K562 (cell line): ENCODE measurements around the gene CTPS1. TPM values are rescaled to one million over a fixed set of nuclear protein-coding genes. Genes with fewer than 3 reads are reported as not detected.

ENCODE experiments used
- BACH1 ChIP-seq: fragments of 200-800 bp; sonication (Bioruptor generic); IDR thresholded peaks from 2 replicates; pipeline ENCODE4 v1.6.1; 2016; ENCODE audit warnings: missing genetic modification characterization, missing compliant biosample characterization
- POLR2G ChIP-seq: fragments of 200-400 bp; formaldehyde crosslinking; IDR thresholded peaks from 2 replicates; pipeline ENCODE4 v1.6.1; 2017; ENCODE audit warnings: low read depth, mild to moderate bottlenecking, antibody characterized with exemption, low read length, moderate library complexity
- polyA plus RNA-seq, 8 experiments: library from polyadenylated mRNA; depleted of rRNA in 4 of 8; stranded (reverse) in 5 of 8; unstranded in 3 of 8; fragments of >200 nt; fragmentation: Nextera tagmentation in 2 of 8; fragmentation: Illumina TruSeq in 1 of 8; extraction: Ambion mirVana in 2 of 8; extraction: Trizol in 1 of 8; gene quantifications; 2 replicates each; pipeline versions ENCODE4 v1.2.1 to v1.2.3, GENCODE V29; 2011 to 2014; ENCODE audit warnings: inconsistent platforms in 1 of 8, missing spikeins in 1 of 8
- total RNA-seq, 7 experiments: library from RNA; depleted of rRNA in 6 of 7; stranded (reverse); fragments of >200 nt in 6 of 7; fragmentation: Illumina TruSeq in 2 of 7; extraction: Trizol in 2 of 7; gene quantifications; 2 replicates each; pipeline versions ENCODE4 v1.2.1 to v1.2.3, GENCODE V29; 2011 to 2021; ENCODE audit warnings: low replicate concordance in 1 of 7
- TF ChIP-seq, protein P1 (sequence below): sonication (generic); IDR thresholded peaks from 2 replicates; pipeline ENCODE4 v1.6.1; 2016
- TF ChIP-seq, protein P2 (sequence below), 2 experiments: fragments of 450-650 bp; formaldehyde crosslinking in 1 of 2; IDR thresholded peaks; 2 replicates each; pipeline versions ENCODE4 v1.4.0 to v1.6.1; 2014 to 2020; ENCODE audit warnings: mild to moderate bottlenecking in 2 of 2, borderline replicate concordance in 1 of 2, low read depth in 1 of 2

The CTPS1 gene
- total and polyA plus RNA-seq, 9 of the 15 experiments (the other 6 are each of a cell fraction or from before 2014, with no cell fraction given), result 44.4 to 164 (median 87.7) TPM

DNA sequence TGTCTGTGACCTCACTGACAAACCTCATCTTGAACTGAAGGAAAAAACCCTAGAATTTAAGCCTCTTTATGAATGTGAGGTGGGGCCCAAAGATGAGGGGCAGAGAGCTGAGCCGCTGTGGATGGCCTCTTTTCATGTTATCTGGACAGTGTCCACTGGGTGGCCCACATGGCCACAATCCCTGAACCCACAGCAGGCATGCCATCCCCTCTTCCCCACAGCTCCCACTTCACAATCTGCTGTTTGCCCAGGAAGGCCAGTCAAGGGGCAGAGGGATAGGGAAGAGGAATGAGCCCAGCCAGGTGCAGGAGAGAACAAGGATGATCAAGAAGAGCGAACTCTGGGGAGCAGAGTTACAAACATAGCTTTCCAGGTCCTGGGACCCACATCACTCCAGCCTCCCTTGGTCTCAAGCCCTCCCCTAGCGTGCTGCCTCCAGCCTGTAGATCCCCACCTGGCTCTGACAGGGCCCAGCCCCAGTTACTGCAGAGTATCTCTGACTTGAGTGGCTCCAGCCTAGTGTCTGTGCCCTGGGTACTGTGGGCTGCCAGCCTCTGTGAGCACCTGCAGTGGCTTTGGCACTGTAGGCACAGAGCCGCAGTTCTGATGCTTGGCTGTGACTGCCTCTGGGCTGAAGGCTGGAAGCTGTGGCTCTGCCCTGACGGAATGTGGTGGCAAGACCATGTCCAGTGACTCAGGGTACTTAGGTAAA is 43.9 kb downstream of the CTPS1 start (continued):
- TF ChIP-seq, protein P1, sequence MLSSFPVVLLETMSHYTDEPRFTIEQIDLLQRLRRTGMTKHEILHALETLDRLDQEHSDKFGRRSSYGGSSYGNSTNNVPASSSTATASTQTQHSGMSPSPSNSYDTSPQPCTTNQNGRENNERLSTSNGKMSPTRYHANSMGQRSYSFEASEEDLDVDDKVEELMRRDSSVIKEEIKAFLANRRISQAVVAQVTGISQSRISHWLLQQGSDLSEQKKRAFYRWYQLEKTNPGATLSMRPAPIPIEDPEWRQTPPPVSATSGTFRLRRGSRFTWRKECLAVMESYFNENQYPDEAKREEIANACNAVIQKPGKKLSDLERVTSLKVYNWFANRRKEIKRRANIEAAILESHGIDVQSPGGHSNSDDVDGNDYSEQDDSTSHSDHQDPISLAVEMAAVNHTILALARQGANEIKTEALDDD, result no peak
- peak; percentile 68 for TF ChIP-seq POLR2G
- TF ChIP-seq, protein P2, sequence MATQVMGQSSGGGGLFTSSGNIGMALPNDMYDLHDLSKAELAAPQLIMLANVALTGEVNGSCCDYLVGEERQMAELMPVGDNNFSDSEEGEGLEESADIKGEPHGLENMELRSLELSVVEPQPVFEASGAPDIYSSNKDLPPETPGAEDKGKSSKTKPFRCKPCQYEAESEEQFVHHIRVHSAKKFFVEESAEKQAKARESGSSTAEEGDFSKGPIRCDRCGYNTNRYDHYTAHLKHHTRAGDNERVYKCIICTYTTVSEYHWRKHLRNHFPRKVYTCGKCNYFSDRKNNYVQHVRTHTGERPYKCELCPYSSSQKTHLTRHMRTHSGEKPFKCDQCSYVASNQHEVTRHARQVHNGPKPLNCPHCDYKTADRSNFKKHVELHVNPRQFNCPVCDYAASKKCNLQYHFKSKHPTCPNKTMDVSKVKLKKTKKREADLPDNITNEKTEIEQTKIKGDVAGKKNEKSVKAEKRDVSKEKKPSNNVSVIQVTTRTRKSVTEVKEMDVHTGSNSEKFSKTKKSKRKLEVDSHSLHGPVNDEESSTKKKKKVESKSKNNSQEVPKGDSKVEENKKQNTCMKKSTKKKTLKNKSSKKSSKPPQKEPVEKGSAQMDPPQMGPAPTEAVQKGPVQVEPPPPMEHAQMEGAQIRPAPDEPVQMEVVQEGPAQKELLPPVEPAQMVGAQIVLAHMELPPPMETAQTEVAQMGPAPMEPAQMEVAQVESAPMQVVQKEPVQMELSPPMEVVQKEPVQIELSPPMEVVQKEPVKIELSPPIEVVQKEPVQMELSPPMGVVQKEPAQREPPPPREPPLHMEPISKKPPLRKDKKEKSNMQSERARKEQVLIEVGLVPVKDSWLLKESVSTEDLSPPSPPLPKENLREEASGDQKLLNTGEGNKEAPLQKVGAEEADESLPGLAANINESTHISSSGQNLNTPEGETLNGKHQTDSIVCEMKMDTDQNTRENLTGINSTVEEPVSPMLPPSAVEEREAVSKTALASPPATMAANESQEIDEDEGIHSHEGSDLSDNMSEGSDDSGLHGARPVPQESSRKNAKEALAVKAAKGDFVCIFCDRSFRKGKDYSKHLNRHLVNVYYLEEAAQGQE (IDR thresholded peaks at IDR 0.05; ENCODE audit: borderline replicate concordance), result 0 out of 2 replicates have a peak, but pooled peaks have one; percentile 4
- TF ChIP-seq, protein P2 (CRISPR knock-in tag; IDR thresholded peaks at IDR 0.05; ENCODE audit: low read depth), result no peak
- no peak for TF ChIP-seq BACH1 (tag)
- TF ChIP-seq, all 486 proteins: peak for 12
